GM12878 (cell line): ENCODE measurements around the gene TRAPPC11. TPM values are rescaled to one million over a fixed set of nuclear protein-coding genes. Genes with fewer than 3 reads are reported as not detected.

Experiments
- BMI1 ChIP-seq: fragments of 450-650 bp; IDR thresholded peaks from 2 replicates; pipeline ENCODE4 v1.6.1; 2016; ENCODE audit warnings: mild to moderate bottlenecking, moderate library complexity, borderline replicate concordance
- CHD4 ChIP-seq: fragments of 200-600 bp; sonication (generic); IDR thresholded peaks from 2 replicates; pipeline ENCODE4 v1.6.1; 2016; ENCODE audit warnings: mild to moderate bottlenecking
- CREB1 ChIP-seq: IDR thresholded peaks from 2 replicates; pipeline ENCODE4 v1.6.1; 2012; ENCODE audit warnings: low read depth, mild to moderate bottlenecking, inconsistent platforms
- HDAC2 ChIP-seq: fragments of 200-600 bp; sonication (generic); IDR thresholded peaks from 2 replicates; pipeline ENCODE4 v1.6.1; 2017
- IRF4 ChIP-seq: IDR thresholded peaks from 2 replicates; pipeline ENCODE4 v1.6.1; 2011; ENCODE audit warnings: low read depth, low read length
- KAT2A ChIP-seq: conservative IDR thresholded peaks from 2 replicates; pipeline ENCODE4 v1.6.1; 2011; ENCODE audit warnings: low read depth, low read length; ENCODE audit not compliant: control insufficient read depth
- NFXL1 ChIP-seq: fragments of 450-650 bp; IDR thresholded peaks from 2 replicates; pipeline ENCODE4 v1.6.1; 2017; ENCODE audit warnings: antibody characterized with exemption, mild to moderate bottlenecking, borderline replicate concordance
- NKRF ChIP-seq: fragments of 450-650 bp; conservative IDR thresholded peaks from 2 replicates; pipeline ENCODE4 v1.6.1; 2017; ENCODE audit warnings: mild to moderate bottlenecking, moderate library complexity
- RCOR1 ChIP-seq: conservative IDR thresholded peaks from 2 replicates; pipeline ENCODE4 v1.6.1; 2012; ENCODE audit warnings: low read depth, low read length, improper control_type of control experiment
- TCF3 ChIP-seq: IDR thresholded peaks from 2 replicates; pipeline ENCODE4 v1.6.1; 2012; ENCODE audit warnings: low read depth, mild to moderate bottlenecking, low read length, borderline replicate concordance; ENCODE audit not compliant: insufficient read depth
- YY1 ChIP-seq: IDR thresholded peaks from 2 replicates; pipeline ENCODE4 v1.6.1; 2011; ENCODE audit warnings: low read depth, mild to moderate bottlenecking, low read length
- polyA plus RNA-seq, 11 experiments: library from polyadenylated mRNA; depleted of rRNA in 4 of 11; unstranded in 6 of 11; stranded (reverse) in 5 of 11; fragments of >200 nt; fragmentation: Nextera tagmentation in 4 of 11; fragmentation: Illumina TruSeq in 1 of 11; extraction: Ambion mirVana in 4 of 11; extraction: Trizol in 1 of 11; gene quantifications; 1 replicate in 1 of 11; 2 replicates in 10 of 11; pipeline versions ENCODE4 v1.2.1 to v1.2.3, GENCODE V29; 2011 to 2016; ENCODE audit warnings: inconsistent platforms in 2 of 11, missing spikeins in 2 of 11, low read depth in 1 of 11
- total RNA-seq, 4 experiments: library from RNA; depleted of rRNA in 3 of 4; stranded (reverse); fragments of >200 nt in 3 of 4; fragmentation: Illumina TruSeq in 1 of 4; extraction: Trizol in 1 of 4; gene quantifications; 2 replicates each; pipeline versions ENCODE4 v1.2.1 to v1.2.3, GENCODE V29; 2013 to 2021
- TF ChIP-seq, protein P1 (sequence below): fragments of 450-650 bp; IDR thresholded peaks from 2 replicates; pipeline ENCODE4 v1.6.1; 2014; ENCODE audit warnings: mild to moderate bottlenecking
- TF ChIP-seq, protein P2 (sequence below): fragments of 450-650 bp; IDR thresholded peaks from 2 replicates; pipeline ENCODE4 v1.6.1; 2017; ENCODE audit warnings: mild to moderate bottlenecking, moderate library complexity
- TF ChIP-seq, protein P3 (sequence below): fragments of 450-650 bp; IDR thresholded peaks from 2 replicates; pipeline ENCODE4 v1.6.1; 2017; ENCODE audit warnings: antibody characterized with exemption, mild to moderate bottlenecking, moderate library complexity

TRAPPC11 gene
- total and polyA plus RNA-seq, 10 of the 15 experiments (the other 5 are each of a cell fraction or from before 2014, with no cell fraction given): 7.3 to 40.5 (median 22.3) TPM

DNA sequence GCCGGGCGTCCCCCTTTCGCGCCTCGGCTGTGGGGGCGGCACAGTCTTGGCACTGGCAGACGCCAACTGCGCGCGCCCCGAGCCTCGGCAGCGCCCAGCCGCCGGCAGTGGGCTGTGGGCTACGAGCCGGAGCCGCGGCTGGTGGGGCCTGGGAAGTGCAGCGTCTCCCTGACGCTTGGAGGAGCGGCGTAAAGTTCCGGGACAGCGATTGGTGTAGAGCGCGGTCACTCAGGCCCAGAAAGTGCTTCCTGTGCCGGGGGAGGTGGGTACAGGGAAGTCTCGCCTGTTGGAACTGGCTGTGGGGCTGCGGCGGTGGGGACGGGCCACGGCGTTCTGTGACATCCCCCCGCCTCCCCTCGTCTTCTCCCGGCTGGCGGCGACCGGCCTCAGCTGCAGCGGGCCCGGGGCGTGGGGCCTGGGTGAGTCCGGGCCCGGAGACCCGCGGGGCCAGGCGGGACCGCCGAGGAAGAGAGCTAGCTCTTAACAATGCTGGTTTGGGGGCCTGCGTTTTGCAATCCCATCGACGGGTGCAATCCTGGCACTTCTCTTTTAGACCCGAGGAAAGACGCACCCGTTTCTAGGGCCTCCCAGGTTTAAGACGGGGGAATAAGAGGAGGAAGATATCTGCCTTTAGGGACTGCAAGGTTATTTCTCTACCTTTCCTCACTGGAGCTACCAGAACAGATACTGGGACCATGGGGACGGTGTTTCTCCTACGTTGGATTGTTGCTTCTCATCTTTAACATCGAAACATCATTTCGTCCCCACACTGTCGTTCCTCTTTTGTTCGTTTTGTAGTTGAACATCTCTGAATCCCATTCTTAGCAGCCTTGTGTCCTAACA is at the start of gene TRAPPC11, which contains the start of gene RWDD4 (continued):
- TF ChIP-seq, protein P1, sequence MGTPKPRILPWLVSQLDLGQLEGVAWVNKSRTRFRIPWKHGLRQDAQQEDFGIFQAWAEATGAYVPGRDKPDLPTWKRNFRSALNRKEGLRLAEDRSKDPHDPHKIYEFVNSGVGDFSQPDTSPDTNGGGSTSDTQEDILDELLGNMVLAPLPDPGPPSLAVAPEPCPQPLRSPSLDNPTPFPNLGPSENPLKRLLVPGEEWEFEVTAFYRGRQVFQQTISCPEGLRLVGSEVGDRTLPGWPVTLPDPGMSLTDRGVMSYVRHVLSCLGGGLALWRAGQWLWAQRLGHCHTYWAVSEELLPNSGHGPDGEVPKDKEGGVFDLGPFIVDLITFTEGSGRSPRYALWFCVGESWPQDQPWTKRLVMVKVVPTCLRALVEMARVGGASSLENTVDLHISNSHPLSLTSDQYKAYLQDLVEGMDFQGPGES: peak; percentile 78
- TF ChIP-seq BMI1 (no peak), KAT2A (no peak), RCOR1 (no peak), IRF4 (no peak), NKRF (0 out of 2 replicates have a peak, but pooled peaks have one; percentile 25), TCF3 (no peak), YY1 (peak; percentile 8; the same call in 1 of the 2 replicates), HDAC2 (no peak), CHD4 (no peak), NFXL1 (no peak), CREB1 (peak; percentile 85)
- TF ChIP-seq, protein P2, sequence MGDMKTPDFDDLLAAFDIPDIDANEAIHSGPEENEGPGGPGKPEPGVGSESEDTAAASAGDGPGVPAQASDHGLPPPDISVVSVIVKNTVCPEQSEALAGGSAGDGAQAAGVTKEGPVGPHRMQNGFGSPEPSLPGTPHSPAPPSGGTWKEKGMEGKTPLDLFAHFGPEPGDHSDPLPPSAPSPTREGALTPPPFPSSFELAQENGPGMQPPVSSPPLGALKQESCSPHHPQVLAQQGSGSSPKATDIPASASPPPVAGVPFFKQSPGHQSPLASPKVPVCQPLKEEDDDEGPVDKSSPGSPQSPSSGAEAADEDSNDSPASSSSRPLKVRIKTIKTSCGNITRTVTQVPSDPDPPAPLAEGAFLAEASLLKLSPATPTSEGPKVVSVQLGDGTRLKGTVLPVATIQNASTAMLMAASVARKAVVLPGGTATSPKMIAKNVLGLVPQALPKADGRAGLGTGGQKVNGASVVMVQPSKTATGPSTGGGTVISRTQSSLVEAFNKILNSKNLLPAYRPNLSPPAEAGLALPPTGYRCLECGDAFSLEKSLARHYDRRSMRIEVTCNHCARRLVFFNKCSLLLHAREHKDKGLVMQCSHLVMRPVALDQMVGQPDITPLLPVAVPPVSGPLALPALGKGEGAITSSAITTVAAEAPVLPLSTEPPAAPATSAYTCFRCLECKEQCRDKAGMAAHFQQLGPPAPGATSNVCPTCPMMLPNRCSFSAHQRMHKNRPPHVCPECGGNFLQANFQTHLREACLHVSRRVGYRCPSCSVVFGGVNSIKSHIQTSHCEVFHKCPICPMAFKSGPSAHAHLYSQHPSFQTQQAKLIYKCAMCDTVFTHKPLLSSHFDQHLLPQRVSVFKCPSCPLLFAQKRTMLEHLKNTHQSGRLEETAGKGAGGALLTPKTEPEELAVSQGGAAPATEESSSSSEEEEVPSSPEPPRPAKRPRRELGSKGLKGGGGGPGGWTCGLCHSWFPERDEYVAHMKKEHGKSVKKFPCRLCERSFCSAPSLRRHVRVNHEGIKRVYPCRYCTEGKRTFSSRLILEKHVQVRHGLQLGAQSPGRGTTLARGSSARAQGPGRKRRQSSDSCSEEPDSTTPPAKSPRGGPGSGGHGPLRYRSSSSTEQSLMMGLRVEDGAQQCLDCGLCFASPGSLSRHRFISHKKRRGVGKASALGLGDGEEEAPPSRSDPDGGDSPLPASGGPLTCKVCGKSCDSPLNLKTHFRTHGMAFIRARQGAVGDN: 0 out of 2 replicates have a peak, but pooled peaks have one; percentile 48
- TF ChIP-seq, protein P3, sequence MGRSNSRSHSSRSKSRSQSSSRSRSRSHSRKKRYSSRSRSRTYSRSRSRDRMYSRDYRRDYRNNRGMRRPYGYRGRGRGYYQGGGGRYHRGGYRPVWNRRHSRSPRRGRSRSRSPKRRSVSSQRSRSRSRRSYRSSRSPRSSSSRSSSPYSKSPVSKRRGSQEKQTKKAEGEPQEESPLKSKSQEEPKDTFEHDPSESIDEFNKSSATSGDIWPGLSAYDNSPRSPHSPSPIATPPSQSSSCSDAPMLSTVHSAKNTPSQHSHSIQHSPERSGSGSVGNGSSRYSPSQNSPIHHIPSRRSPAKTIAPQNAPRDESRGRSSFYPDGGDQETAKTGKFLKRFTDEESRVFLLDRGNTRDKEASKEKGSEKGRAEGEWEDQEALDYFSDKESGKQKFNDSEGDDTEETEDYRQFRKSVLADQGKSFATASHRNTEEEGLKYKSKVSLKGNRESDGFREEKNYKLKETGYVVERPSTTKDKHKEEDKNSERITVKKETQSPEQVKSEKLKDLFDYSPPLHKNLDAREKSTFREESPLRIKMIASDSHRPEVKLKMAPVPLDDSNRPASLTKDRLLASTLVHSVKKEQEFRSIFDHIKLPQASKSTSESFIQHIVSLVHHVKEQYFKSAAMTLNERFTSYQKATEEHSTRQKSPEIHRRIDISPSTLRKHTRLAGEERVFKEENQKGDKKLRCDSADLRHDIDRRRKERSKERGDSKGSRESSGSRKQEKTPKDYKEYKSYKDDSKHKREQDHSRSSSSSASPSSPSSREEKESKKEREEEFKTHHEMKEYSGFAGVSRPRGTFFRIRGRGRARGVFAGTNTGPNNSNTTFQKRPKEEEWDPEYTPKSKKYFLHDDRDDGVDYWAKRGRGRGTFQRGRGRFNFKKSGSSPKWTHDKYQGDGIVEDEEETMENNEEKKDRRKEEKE: no peak
- TF ChIP-seq, all 136 proteins: peak for 40
